Measurements from ENCODE around the gene ABLIM2.

DNA sequence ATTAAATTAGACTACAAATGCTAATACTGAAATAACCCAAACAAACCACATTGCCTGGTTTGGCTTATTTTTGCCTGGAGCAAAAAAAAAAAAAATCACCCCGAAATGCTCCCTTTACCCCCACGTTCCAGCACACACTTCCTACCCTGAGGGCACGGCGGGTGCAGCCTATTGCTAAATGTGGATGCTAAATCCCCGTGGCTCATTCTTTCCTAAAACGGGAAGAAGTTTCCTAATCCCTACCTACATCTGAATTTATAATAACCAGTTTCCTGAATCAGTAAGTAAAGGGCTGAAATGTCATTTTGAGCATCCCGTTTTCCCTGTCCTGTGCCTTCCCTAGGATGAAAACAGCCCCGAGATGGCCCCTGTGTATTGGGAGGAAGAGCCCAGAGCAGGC, 97.0 kb downstream of the ABLIM2 start:
- TF ChIP-seq, protein P1, sequence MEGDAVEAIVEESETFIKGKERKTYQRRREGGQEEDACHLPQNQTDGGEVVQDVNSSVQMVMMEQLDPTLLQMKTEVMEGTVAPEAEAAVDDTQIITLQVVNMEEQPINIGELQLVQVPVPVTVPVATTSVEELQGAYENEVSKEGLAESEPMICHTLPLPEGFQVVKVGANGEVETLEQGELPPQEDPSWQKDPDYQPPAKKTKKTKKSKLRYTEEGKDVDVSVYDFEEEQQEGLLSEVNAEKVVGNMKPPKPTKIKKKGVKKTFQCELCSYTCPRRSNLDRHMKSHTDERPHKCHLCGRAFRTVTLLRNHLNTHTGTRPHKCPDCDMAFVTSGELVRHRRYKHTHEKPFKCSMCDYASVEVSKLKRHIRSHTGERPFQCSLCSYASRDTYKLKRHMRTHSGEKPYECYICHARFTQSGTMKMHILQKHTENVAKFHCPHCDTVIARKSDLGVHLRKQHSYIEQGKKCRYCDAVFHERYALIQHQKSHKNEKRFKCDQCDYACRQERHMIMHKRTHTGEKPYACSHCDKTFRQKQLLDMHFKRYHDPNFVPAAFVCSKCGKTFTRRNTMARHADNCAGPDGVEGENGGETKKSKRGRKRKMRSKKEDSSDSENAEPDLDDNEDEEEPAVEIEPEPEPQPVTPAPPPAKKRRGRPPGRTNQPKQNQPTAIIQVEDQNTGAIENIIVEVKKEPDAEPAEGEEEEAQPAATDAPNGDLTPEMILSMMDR (conservative IDR thresholded peaks at IDR 0.05; ENCODE audit: low read depth, low read length), result no peak
- TF ChIP-seq, protein P2, sequence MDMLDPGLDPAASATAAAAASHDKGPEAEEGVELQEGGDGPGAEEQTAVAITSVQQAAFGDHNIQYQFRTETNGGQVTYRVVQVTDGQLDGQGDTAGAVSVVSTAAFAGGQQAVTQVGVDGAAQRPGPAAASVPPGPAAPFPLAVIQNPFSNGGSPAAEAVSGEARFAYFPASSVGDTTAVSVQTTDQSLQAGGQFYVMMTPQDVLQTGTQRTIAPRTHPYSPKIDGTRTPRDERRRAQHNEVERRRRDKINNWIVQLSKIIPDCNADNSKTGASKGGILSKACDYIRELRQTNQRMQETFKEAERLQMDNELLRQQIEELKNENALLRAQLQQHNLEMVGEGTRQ (IDR thresholded peaks at IDR 0.05; ENCODE audit: low read depth, low read length), result no peak
- TF ChIP-seq POLR2A (IDR thresholded peaks at IDR 0.05; ENCODE audit: low read depth, low read length) (no peak), MAFK (IDR thresholded peaks at IDR 0.05; ENCODE audit: low read depth, low read length) (no peak), RCOR1 (IDR thresholded peaks at IDR 0.05; ENCODE audit: insufficient replicate concordance, low read length) (no peak), SMC3 (IDR thresholded peaks at IDR 0.05; ENCODE audit: low read depth, low read length) (no peak), CEBPB (IDR thresholded peaks at IDR 0.05; ENCODE audit: low read depth, low read length) (no peak), BHLHE40 (IDR thresholded peaks at IDR 0.05; ENCODE audit: low read depth, low read length) (no peak), CHD1 (IDR thresholded peaks at IDR 0.05; ENCODE audit: low read depth, low read length) (no peak), RAD21 (IDR thresholded peaks at IDR 0.05; ENCODE audit: low read length) (no peak)
- TF ChIP-seq, protein P3, sequence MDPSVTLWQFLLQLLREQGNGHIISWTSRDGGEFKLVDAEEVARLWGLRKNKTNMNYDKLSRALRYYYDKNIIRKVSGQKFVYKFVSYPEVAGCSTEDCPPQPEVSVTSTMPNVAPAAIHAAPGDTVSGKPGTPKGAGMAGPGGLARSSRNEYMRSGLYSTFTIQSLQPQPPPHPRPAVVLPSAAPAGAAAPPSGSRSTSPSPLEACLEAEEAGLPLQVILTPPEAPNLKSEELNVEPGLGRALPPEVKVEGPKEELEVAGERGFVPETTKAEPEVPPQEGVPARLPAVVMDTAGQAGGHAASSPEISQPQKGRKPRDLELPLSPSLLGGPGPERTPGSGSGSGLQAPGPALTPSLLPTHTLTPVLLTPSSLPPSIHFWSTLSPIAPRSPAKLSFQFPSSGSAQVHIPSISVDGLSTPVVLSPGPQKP (IDR thresholded peaks at IDR 0.05; ENCODE audit: borderline replicate concordance, low read depth, low read length), result no peak
